ACC112 (cell line): ENCODE data around the gene MACROD2.

Source experiments
- H2AFZ ChIP-seq: fragments of 200-600 bp; sonication (generic); one replicate; pipeline ENCODE4 v1.6.0; 2017; ENCODE audit warnings: antibody characterized with exemption, low read length; ENCODE audit not compliant: unreplicated experiment
- H3K27ac ChIP-seq: fragments of 200-600 bp; sonication (generic); 2 replicates; pipeline ENCODE4 v1.5.1; 2014; ENCODE audit warnings: low read depth, mild to moderate bottlenecking, antibody characterized with exemption, low read length, moderate library complexity
- H3K27me3 ChIP-seq: fragments of 200-600 bp; sonication (generic); 2 replicates; pipeline ENCODE4 v1.6.1; 2014; ENCODE audit warnings: mild to moderate bottlenecking, antibody characterized with exemption, low read length, moderate library complexity, mixed read lengths; ENCODE audit not compliant: insufficient read depth
- H3K36me3 ChIP-seq: fragments of 200-600 bp; sonication (generic); 2 replicates; pipeline ENCODE4 v1.6.1; 2016; ENCODE audit warnings: mild to moderate bottlenecking, antibody characterized with exemption, low read length, moderate library complexity, mixed read lengths; ENCODE audit not compliant: insufficient read depth
- H3K4me1 ChIP-seq: fragments of 200-600 bp; sonication (generic); one replicate; pipeline ENCODE4 v1.6.1; 2016; ENCODE audit warnings: low read length, mixed read lengths; ENCODE audit not compliant: insufficient read depth, unreplicated experiment, control insufficient read depth
- H3K4me3 ChIP-seq: fragments of 200-600 bp; sonication (generic); 2 replicates; pipeline ENCODE4 v1.5.1; 2014; ENCODE audit warnings: mild to moderate bottlenecking, low read depth, low read length
- H3K79me2 ChIP-seq: fragments of 200-600 bp; sonication (generic); one replicate; pipeline ENCODE4 v1.6.0; 2016; ENCODE audit warnings: low read length; ENCODE audit not compliant: control insufficient read depth, unreplicated experiment, insufficient read depth

Gene MACROD2

DNA sequence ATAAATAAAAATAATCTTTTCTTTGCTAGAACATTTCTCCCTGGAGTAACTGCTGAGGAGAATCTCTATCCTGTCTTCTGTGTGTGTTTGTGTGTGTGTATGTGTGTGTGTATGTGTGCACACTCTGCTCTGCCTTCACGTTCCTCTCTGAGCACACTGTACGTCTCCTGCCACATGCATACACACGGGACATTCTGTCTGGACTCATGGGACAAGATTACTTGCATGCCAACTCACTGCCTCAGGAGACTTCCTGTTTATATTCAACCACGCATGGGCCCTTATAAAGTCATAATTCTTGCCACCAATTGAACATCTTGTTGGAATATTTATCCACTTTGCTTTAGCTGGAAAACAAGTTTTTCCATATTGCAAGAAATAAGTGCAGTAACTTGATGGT is 1647.4 kb downstream of the MACROD2 start:
- Histone ChIP-seq H3K4me1 (no peaks in the 10 kb centered on the region), H3K36me3 (no peaks in the 10 kb centered on the region), H3K27ac (no peak overlapping the region), H2AFZ (no peak overlapping the region), H3K79me2 (no peaks in the 10 kb centered on the region), H3K4me3 (no peak overlapping the region), H3K27me3 (no peaks in the 10 kb centered on the region)

DNA sequence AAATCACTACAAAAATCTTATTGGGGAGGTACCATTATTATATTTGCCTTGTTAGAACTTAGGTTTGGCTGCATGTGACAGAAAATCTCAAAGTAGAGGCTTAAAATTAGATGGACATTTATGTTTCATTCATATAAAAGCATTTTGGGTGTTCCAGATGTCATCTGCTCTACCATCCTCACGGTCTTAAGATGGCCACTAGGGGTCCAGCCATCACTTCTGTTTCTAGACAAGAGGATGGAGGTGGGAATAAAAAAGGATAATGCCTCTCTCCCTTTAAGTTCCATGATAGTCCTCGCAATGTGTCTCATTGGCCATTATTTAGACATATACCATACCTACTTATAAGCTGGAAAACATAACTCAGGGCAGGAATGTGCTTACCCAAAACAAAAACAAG is 1648.4 kb downstream of the MACROD2 start:
- H2AFZ ChIP-seq = no peak overlapping the region
- H3K4me1 ChIP-seq = no peaks in the 10 kb centered on the region
- H3K27ac ChIP-seq = no peak overlapping the region
- no peaks in the 10 kb centered on the region for H3K36me3 ChIP-seq
- no peak overlapping the region for H3K4me3 ChIP-seq
- no peaks in the 10 kb centered on the region for H3K27me3 ChIP-seq
- no peaks in the 10 kb centered on the region for H3K79me2 ChIP-seq

DNA sequence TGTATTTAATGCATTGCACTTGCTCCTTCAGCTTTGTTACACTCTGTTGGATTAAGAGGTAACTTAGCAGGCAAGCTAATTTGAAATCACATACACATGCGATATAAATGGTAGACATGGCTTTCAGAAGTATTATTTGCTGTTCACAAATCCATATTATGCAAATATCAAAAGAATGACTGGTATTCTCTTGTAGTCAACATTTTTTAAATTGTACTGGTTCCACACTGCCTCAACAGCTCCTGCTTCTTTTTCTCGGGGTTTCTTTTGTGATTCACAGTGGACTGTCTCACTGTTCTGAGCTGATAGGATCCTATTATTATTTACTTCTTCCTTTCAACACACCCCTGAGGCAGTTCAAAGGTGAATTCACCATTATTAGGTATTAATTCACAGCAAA is 1650.5 kb downstream of the MACROD2 start:
- no peak overlapping the region for H3K27ac ChIP-seq
- H3K79me2 ChIP-seq = no peaks in the 10 kb centered on the region
- no peak overlapping the region for H3K4me3 ChIP-seq
- H3K4me1 ChIP-seq = no peaks in the 10 kb centered on the region
- no peaks in the 10 kb centered on the region for H3K36me3 ChIP-seq
- H3K27me3 ChIP-seq = no peaks in the 10 kb centered on the region
- H2AFZ ChIP-seq = no peak overlapping the region

DNA sequence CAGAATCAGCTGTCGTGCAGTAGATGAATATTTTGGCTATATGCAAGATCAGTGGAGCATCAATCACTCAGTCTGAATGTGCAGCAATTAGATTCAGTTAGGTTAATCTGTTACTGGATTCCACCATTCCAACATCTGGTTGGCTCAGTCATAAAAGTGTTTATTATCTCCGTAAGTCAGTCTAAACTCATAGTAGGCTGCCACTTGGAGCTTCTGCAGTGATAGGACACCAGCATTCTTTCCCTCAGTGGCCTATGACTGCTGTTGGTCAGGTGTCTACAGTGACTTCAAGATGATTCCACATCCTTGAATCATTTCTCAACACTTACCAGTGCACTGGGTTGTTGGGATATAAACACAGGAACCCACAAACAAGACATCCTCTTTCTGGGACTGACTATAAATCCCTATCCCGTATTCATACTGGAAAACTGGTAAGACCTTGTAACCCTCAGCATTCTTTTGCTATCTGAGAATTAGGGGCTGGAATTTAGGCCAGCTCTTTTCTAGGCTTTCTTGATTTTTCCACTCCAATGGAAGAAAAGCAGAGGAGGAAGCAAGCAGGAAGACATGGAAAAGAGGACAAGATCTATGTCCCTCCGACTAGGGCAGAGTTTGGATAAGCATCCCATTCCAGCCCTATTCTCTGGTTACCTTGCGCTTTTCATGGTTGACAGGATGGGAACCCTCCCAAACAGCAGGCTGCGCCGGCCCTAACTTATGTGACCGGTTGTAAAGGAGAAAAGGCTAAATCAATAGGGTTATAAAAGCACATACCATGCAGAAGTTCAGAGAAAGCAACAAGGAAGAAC is 1658.3 kb downstream of the MACROD2 start:
- no peak overlapping the region for H2AFZ ChIP-seq
- no peaks in the 10 kb centered on the region for H3K36me3 ChIP-seq
- no peak overlapping the region for H3K4me3 ChIP-seq
- H3K27ac ChIP-seq = no peak overlapping the region
- no peaks in the 10 kb centered on the region for H3K27me3 ChIP-seq
- H3K79me2 ChIP-seq = no peaks in the 10 kb centered on the region
- H3K4me1 ChIP-seq = no peaks in the 10 kb centered on the region

DNA sequence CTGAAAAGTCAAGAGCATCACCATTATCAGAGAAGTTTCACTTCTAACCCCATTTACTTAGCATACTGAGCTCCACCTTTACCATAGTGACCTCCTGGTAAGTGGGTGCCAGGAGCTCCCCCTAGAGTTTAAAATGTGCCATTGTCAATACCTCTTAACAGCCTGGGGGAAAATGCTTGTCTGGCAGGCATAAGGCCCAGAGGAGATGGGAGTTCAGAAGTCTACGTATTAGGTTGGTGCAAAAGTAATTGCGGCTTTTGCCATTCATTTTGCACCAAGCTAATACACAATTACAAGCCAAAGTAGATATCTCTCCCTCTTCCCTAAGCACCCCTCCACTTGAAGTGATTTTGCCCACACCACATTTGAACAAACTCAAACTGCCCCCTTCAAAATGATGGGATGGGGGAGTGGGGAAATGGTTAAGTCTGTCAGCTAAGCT is 1658.9 kb downstream of the MACROD2 start:
- no peaks in the 10 kb centered on the region for H3K79me2 ChIP-seq
- H3K27ac ChIP-seq = no peak overlapping the region
- H3K36me3 ChIP-seq = no peaks in the 10 kb centered on the region
- H3K4me1 ChIP-seq = no peaks in the 10 kb centered on the region
- no peaks in the 10 kb centered on the region for H3K27me3 ChIP-seq
- no peak overlapping the region for H2AFZ ChIP-seq
- H3K4me3 ChIP-seq = no peak overlapping the region

- Histone ChIP-seq H3K4me1 (no peaks in the 10 kb centered on the region), H2AFZ (no peak overlapping the region), H3K27ac (no peak overlapping the region), H3K4me3 (no peak overlapping the region), H3K79me2 (no peaks in the 10 kb centered on the region), H3K36me3 (no peaks in the 10 kb centered on the region), H3K27me3 (no peaks in the 10 kb centered on the region)
These were observed 1660.1 kb downstream of the MACROD2 start for GRCh38 chr20:15655295-15655874.

- Histone ChIP-seq H3K36me3 (no peaks in the 10 kb centered on the region), H3K79me2 (no peaks in the 10 kb centered on the region), H3K4me1 (no peaks in the 10 kb centered on the region), H2AFZ (peak overlapping the region; percentile 10), H3K27ac (no peak overlapping the region), H3K27me3 (no peaks in the 10 kb centered on the region), H3K4me3 (no peak overlapping the region)
These were observed 1660.8 kb downstream of the MACROD2 start for GRCh38 chr20:15656124-15656523.

GRCh38 chr20:15658295-15658694 is 1663.0 kb downstream of the MACROD2 start:
- H3K36me3 ChIP-seq = no peaks in the 10 kb centered on the region
- no peak overlapping the region for H3K27ac ChIP-seq
- no peaks in the 10 kb centered on the region for H3K79me2 ChIP-seq
- H2AFZ ChIP-seq = no peak overlapping the region
- no peaks in the 10 kb centered on the region for H3K4me1 ChIP-seq
- H3K4me3 ChIP-seq = no peak overlapping the region
- no peaks in the 10 kb centered on the region for H3K27me3 ChIP-seq

DNA sequence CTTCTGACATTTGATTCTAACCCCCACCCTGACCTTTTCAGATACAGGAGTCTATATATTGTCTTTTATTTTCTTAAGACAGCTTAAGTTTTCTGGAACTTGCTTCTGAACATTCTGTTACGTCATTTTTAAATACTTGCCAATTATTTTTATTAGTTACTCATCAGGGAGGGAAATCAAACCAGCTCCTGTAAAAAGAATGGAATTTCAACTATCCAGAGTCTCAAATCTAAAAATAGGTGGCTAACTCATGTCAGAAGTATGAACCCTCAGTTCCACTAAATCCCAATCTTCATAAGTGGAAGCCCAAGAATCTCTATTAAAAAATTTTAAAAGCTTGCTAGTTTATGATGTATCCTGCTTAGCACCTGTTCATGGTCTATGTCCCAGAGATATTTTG is 1677.9 kb downstream of the MACROD2 start:
- H3K27me3 ChIP-seq = no peaks in the 10 kb centered on the region
- no peaks in the 10 kb centered on the region for H3K36me3 ChIP-seq
- H3K4me1 ChIP-seq = peaks cover 12% of the 10 kb centered on the region
- no peak overlapping the region for H3K4me3 ChIP-seq
- no peaks in the 10 kb centered on the region for H3K79me2 ChIP-seq
- H3K27ac ChIP-seq = peak overlapping the region; percentile 53
- no peak overlapping the region for H2AFZ ChIP-seq

DNA sequence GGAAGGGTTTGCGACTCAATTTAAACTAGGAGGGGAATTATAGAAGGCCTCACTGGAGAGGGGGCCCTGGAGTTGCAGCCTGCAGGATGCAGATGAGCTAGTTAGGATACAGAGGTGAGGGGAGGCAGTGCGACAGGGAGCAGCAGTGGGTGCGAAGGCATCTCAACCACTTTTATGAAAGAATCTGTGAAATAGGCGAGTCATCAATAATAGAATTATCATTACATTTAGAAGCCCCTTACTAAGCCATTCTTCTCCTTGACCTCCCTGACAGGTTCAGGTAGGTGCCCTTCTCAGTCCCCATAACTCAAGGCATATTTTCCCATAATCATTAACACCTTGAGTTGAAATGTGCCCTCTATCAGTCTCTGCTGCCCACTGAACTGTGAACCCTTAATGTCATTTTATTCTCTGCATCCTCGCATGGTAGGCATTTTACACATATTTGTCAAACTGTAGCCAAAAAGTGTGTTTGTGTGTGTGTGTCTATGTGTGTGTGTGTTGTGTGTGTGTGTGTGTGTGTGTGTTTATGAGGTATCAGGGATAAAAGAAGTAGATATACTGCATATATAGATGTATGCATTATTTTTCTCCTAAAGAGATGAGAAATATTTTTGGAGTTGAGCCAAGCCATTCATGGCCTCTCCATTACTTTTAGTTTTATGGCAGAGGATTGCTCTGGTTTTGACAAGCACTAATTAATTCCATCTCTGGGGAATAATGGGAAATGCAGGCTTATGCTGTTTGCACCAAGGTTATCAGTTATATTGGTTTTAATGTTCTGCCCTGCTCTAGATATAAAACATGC is 1679.1 kb downstream of the MACROD2 start:
- no peaks in the 10 kb centered on the region for H3K36me3 ChIP-seq
- H3K4me1 ChIP-seq = peaks cover 12% of the 10 kb centered on the region
- H2AFZ ChIP-seq = no peak overlapping the region
- H3K79me2 ChIP-seq = no peaks in the 10 kb centered on the region
- H3K27me3 ChIP-seq = no peaks in the 10 kb centered on the region
- no peak overlapping the region for H3K27ac ChIP-seq
- H3K4me3 ChIP-seq = no peak overlapping the region
